ENCODE data around the gene C1orf159.

DNA sequence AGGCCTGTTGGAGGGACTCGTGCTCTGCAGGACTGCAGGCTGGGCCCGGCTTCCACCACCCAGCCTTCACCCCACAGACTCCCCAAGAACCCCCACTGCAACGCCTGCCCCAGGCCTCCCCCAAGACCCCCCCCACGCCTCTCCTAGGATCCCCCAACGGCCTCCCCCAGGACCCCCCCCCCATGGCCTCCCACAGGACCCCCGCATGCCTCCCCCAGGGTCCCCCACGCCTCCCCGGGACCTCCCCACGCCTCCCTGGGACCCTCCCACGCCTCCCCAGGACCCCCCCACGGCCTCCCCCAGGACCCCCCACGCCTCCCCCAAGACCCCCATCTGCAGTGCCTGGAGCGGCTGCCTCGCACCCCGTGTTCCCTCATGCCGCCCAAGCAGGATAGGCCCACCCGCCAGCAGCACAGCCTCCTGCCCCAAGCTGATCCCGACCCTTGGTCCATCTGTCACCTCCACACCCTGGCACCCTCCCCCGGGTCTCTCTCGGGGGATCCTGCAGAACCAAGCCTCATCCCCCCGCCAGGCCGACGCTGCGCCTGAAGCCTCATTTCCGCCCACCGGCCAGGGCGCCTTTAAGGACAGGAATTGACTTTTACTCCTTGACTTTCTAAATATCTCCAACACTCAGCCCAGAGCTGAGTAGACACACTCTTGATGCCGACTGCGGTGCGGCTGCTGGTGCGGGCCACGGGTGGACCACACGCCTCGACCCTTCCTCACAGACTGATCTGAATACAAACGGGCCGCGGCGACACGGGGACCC is 27.7 kb downstream of the C1orf159 start:
- TF ChIP-seq, protein P1, sequence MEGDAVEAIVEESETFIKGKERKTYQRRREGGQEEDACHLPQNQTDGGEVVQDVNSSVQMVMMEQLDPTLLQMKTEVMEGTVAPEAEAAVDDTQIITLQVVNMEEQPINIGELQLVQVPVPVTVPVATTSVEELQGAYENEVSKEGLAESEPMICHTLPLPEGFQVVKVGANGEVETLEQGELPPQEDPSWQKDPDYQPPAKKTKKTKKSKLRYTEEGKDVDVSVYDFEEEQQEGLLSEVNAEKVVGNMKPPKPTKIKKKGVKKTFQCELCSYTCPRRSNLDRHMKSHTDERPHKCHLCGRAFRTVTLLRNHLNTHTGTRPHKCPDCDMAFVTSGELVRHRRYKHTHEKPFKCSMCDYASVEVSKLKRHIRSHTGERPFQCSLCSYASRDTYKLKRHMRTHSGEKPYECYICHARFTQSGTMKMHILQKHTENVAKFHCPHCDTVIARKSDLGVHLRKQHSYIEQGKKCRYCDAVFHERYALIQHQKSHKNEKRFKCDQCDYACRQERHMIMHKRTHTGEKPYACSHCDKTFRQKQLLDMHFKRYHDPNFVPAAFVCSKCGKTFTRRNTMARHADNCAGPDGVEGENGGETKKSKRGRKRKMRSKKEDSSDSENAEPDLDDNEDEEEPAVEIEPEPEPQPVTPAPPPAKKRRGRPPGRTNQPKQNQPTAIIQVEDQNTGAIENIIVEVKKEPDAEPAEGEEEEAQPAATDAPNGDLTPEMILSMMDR (IDR thresholded peaks at IDR 0.05 in 4 of 5, conservative IDR thresholded peaks at IDR 0.05 in 1 of 5), result no peak
- TF ChIP-seq POLR2A (IDR thresholded peaks at IDR 0.05), result no peak

All from gastrocnemius medialis (tissue), 4 donors.